GM12892 (cell line): Measurements from ENCODE around the gene KDM6B.

Source experiments
- POLR2A ChIP-seq: IDR thresholded peaks from 2 replicates; pipeline ENCODE4 v1.6.1; 2011; ENCODE audit warnings: low read depth, low read length, control low read depth
- POLR2AphosphoS5 ChIP-seq: IDR thresholded peaks from 2 replicates; pipeline ENCODE4 v1.6.1; 2011; ENCODE audit warnings: low read depth, low read length, control low read depth
- TAF1 ChIP-seq: IDR thresholded peaks from 2 replicates; pipeline ENCODE4 v1.6.1; 2011; ENCODE audit warnings: low read depth, mild to moderate bottlenecking, control low read depth, low read length, borderline replicate concordance

GRCh38 chr17:7858522-7858810 is 24.4 kb downstream of the KDM6B start:
- TF ChIP-seq POLR2AphosphoS5 = no peak
- TF ChIP-seq POLR2A = no peak
- no peak for TF ChIP-seq TAF1
